ENCODE data around the gene SMIM13. TPM values are rescaled to one million over a fixed set of nuclear protein-coding genes. Genes with fewer than 3 reads are reported as not detected.

Gene SMIM13
- total and polyA plus RNA-seq, 4 donors, result 2.9 to 14.7 (median 5.7) TPM

DNA sequence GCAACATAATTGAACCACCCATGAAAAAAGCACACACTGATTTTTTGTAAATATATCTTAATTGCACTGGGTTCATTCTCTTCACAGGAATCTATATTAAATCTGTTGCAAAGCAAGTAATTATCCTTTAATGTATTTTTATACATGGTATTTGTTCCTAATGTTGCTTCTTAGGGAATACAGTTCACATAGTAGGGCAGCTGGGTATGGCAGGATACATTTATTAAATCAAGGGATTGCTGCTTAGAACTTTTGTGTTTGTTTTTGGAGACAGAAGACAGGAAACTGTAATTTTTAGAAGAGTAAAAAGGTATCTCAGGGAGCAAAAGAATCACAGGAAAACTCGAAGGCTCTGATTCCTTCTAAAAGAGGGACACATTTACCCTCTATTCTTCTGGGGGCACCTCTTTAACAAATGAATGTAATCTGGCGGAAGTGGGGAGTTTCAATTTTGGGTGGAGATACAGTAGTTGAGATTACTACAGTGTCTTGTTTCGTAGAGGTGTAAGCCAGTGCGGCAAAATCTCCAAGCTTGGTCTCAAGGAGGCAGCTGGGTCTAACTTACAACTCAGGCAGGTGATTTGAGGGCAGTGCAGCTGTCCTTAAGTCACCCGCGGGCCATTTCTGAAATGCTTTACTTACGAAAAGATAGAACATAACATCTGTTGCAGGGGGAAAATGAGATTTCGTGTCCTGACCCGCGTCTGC, 812 bp upstream of the SMIM13 start:
- H3K9me3 ChIP-seq (ENCODE audit: control insufficient read depth in 4 of 4, insufficient read depth in 3 of 4, low read length in 3 of 4), result no peaks in the 10 kb centered on the region
- H3K27me3 ChIP-seq (ENCODE audit: control insufficient read depth in 3 of 3, insufficient read depth in 3 of 3, low read length in 2 of 3), result no peaks in the 10 kb centered on the region
- peak in 1 of 3 donors; percentile 67 for DNase-seq
- WGBS, 2 donors, result 3 to 4% methylated on average over 10 of the region's 10 CpGs
- TF ChIP-seq, protein P1, sequence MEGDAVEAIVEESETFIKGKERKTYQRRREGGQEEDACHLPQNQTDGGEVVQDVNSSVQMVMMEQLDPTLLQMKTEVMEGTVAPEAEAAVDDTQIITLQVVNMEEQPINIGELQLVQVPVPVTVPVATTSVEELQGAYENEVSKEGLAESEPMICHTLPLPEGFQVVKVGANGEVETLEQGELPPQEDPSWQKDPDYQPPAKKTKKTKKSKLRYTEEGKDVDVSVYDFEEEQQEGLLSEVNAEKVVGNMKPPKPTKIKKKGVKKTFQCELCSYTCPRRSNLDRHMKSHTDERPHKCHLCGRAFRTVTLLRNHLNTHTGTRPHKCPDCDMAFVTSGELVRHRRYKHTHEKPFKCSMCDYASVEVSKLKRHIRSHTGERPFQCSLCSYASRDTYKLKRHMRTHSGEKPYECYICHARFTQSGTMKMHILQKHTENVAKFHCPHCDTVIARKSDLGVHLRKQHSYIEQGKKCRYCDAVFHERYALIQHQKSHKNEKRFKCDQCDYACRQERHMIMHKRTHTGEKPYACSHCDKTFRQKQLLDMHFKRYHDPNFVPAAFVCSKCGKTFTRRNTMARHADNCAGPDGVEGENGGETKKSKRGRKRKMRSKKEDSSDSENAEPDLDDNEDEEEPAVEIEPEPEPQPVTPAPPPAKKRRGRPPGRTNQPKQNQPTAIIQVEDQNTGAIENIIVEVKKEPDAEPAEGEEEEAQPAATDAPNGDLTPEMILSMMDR (IDR thresholded peaks at IDR 0.05; ENCODE audit: control extremely low read depth, extremely low read depth), result no peak
- peaks cover 0 to 3% (median 0%) of the 10 kb centered on the region in 4 donors for H3K36me3 ChIP-seq (ENCODE audit: control insufficient read depth in 4 of 4, insufficient read depth in 4 of 4, low read length in 4 of 4)
- peaks cover 0 to 10% (median 5%) of the 10 kb centered on the region in 5 donors for H3K4me1 ChIP-seq (ENCODE audit: control insufficient read depth in 5 of 5, insufficient read depth in 5 of 5, low read length in 5 of 5)
- peak overlapping the region; percentile 98 to 99 for H3K27ac ChIP-seq (ENCODE audit: low read depth in 1 of 2, low read length in 1 of 2)
- no peak for ATAC-seq (ENCODE audit: insufficient read depth, low FRiP score)
- H3K9ac ChIP-seq (ENCODE audit: insufficient read depth in 1 of 2, low read length in 2 of 2), result peak overlapping the region; percentile 26 to 88
- H3K4me3 ChIP-seq, result peak overlapping the region; percentile 91

DNA sequence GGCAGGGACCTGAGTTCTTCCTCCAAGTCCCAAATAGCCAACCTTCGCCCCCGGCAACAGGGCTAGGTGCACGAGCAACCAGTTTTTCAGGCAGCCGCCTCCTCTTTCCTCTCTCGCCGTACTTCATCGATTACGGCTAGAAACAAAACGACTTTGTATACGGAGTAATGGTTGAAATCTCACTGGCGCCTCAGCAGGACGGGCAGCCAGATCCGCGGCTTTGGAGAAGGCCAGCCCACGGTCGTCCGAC, 333 bp upstream of the SMIM13 start:
- Histone ChIP-seq H3K9ac (ENCODE audit: insufficient read depth in 1 of 2, low read length in 2 of 2) (peak overlapping the region; percentile 26 to 88), H3K27me3 (ENCODE audit: control insufficient read depth in 3 of 3, insufficient read depth in 3 of 3, low read length in 2 of 3) (no peaks in the 10 kb centered on the region), H3K36me3 (ENCODE audit: control insufficient read depth in 4 of 4, insufficient read depth in 4 of 4, low read length in 4 of 4) (peaks cover 0 to 3% (median 0%) of the 10 kb centered on the region in 4 donors), H3K4me1 (ENCODE audit: control insufficient read depth in 5 of 5, insufficient read depth in 5 of 5, low read length in 5 of 5) (peaks cover 0 to 10% (median 5%) of the 10 kb centered on the region in 5 donors), H3K27ac (ENCODE audit: low read depth in 1 of 2, low read length in 1 of 2) (peak overlapping the region; percentile 98 to 99), H3K4me3 (peak overlapping the region; percentile 91), H3K9me3 (ENCODE audit: control insufficient read depth in 4 of 4, insufficient read depth in 3 of 4, low read length in 3 of 4) (no peaks in the 10 kb centered on the region)
- WGBS, 2 donors, result 0 to 1% methylated on average over 17 of the region's 17 CpGs
- TF ChIP-seq, protein P1 (IDR thresholded peaks at IDR 0.05; ENCODE audit: control extremely low read depth, extremely low read depth), result no peak
- ATAC-seq (ENCODE audit: insufficient read depth, low FRiP score), result no peak
- no peak for DNase-seq

DNA sequence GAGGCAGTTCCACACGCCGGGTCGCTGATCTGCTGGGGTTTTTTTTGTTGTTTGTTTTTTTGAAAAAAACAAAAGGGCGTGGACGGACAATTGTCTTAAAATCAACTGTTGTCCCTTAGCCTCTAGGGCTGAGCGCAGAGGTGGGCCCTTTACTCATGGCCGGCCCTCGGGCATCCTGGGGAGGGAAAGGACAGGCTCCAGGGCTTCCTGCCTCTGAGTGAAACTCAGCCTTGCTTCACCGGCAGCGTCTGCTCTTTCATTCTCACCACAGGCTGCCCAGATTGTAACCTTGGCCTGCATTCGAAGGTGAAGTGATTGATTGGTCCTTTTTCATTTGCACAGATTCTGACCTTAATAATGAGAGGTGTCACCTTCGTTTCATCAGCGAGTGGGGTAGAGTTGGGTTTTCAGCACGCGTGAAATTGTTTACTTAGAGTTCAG, 797 bp downstream of the SMIM13 start:
- Histone ChIP-seq H3K4me1 (ENCODE audit: control insufficient read depth in 5 of 5, insufficient read depth in 5 of 5, low read length in 5 of 5) (peaks cover 0 to 10% (median 5%) of the 10 kb centered on the region in 5 donors), H3K9ac (ENCODE audit: insufficient read depth in 1 of 2, low read length in 2 of 2) (peak overlapping the region; percentile 14 to 45), H3K36me3 (ENCODE audit: control insufficient read depth in 4 of 4, insufficient read depth in 4 of 4, low read length in 4 of 4) (peaks cover 0 to 3% (median 0%) of the 10 kb centered on the region in 4 donors), H3K27me3 (ENCODE audit: control insufficient read depth in 3 of 3, insufficient read depth in 3 of 3, low read length in 2 of 3) (no peaks in the 10 kb centered on the region), H3K9me3 (ENCODE audit: control insufficient read depth in 4 of 4, insufficient read depth in 3 of 4, low read length in 3 of 4) (no peaks in the 10 kb centered on the region), H3K4me3 (peak overlapping the region; percentile 91), H3K27ac (ENCODE audit: low read depth in 1 of 2, low read length in 1 of 2) (peak overlapping the region; percentile 94 to 99)
- ATAC-seq (ENCODE audit: insufficient read depth, low FRiP score) (no peak), DNase-seq (peak; percentile 44 to 65 (median 44))
- TF ChIP-seq, protein P1 (IDR thresholded peaks at IDR 0.05; ENCODE audit: control extremely low read depth, extremely low read depth), result no peak
- whole genome bisulfite sequencing, 2 donors, result 0% methylated on average over 15 of the region's 15 CpGs

Measured in lung (tissue), 12 donors.